CD4-positive, alpha-beta T cell (primary cell): ENCODE measurements around the gene AQR. TPM values are rescaled to one million over a fixed set of nuclear protein-coding genes. Genes with fewer than 3 reads are reported as not detected.

ENCODE experiments used
- ATAC-seq: fragments of 200-7000 bp; cut with Tn5 transposase; one replicate; pipeline ENCODE4 v1.10.0; 2022; ENCODE audit warnings: mild to moderate bottlenecking; ENCODE audit not compliant: poor library complexity
- CTCF ChIA-PET: fragments of 350-600 bp; sonication (Branson Sonifier 250); formaldehyde crosslinking; loops from one replicate; lab custom pipeline; 2021; ENCODE audit warnings: antibody characterized with exemption, inconsistent platforms; lab: Charles Lee
- POLR2A ChIA-PET: fragments of 350-600 bp; sonication (Branson Sonifier 250); formaldehyde crosslinking; loops from one replicate; lab custom pipeline; 2021; ENCODE audit warnings: antibody characterized with exemption, inconsistent platforms; lab: Charles Lee
- DNase-seq, 14 experiments: peaks; one replicate each; pipeline ENCODE4 v3.0.0-alpha.2; 2013 to 2020; ENCODE audit warnings: mixed read lengths in 2 of 14
- H3K27ac ChIP-seq, 2 donors: one replicate each; pipeline versions ENCODE4 v1.5.1 to v1.7.0; 2013; ENCODE audit warnings: low read length in 2 of 2, low read depth in 1 of 2, mild to moderate bottlenecking in 1 of 2
- H3K27me3 ChIP-seq, 2 experiments: 1 replicate in 1 of 2; 2 replicates in 1 of 2; pipeline versions ENCODE4 v1.6.1 to v1.7.0; 2013; ENCODE audit warnings: low read length in 2 of 2, control low read depth in 1 of 2, mild to moderate bottlenecking in 1 of 2, moderate library complexity in 1 of 2; ENCODE audit not compliant: insufficient read depth in 2 of 2, control insufficient read depth in 1 of 2
- H3K36me3 ChIP-seq: one replicate; pipeline ENCODE4 v1.6.1; 2013; ENCODE audit warnings: low read length, control low read depth; ENCODE audit not compliant: insufficient read depth
- H3K4me1 ChIP-seq: one replicate; pipeline ENCODE4 v1.6.1; 2013; ENCODE audit warnings: low read length, control low read depth; ENCODE audit not compliant: insufficient read depth
- H3K4me3 ChIP-seq: one replicate; pipeline ENCODE4 v1.5.1; 2013; ENCODE audit warnings: mild to moderate bottlenecking, low read length, moderate library complexity
- H3K9me3 ChIP-seq, 2 experiments: 1 replicate in 1 of 2; 2 replicates in 1 of 2; pipeline versions ENCODE4 v1.6.1 to v1.7.0; 2013; ENCODE audit warnings: low read length in 2 of 2, mild to moderate bottlenecking in 2 of 2, control low read depth in 1 of 2, moderate library complexity in 1 of 2; ENCODE audit not compliant: control insufficient read depth in 1 of 2, insufficient read depth in 1 of 2
- H3K27ac Mint-ChIP-seq: one replicate; pipeline ENCODE4 v1.8.0; 2020; ENCODE audit warnings: mixed read lengths
- H3K27me3 Mint-ChIP-seq: one replicate; pipeline ENCODE4 v1.8.0; 2021; ENCODE audit warnings: mixed read lengths
- H3K36me3 Mint-ChIP-seq: one replicate; pipeline ENCODE4 v1.8.0; 2021; ENCODE audit warnings: low read depth, mixed read lengths
- H3K4me1 Mint-ChIP-seq: one replicate; pipeline ENCODE4 v1.8.0; 2021; ENCODE audit warnings: low read depth, mixed read lengths
- H3K4me3 Mint-ChIP-seq: one replicate; pipeline ENCODE4 v1.8.0; 2020; ENCODE audit warnings: mild to moderate bottlenecking, mixed read lengths
- H3K9me3 Mint-ChIP-seq: one replicate; pipeline ENCODE4 v1.8.0; 2020; ENCODE audit warnings: mixed read lengths
- CTCF ChIP-seq: fragments of 200-600 bp; IDR thresholded peaks from one replicate; pipeline ENCODE4 v1.8.0; 2022; ENCODE audit warnings: antibody characterized with exemption, mild to moderate bottlenecking
- intact Hi-C, 2 experiments: fragments of 100-400 bp; cut with DNase I in 1 of 2; cut with micrococcal nuclease in 1 of 2; formaldehyde crosslinking; loops; one replicate each; pipeline versions ENCODE4 v1.15.1 to v1.9.0; 2023 to 2025; cut with DNase I, micrococcal nuclease
- total RNA-seq, 174 experiments: library from RNA in 2 of 174; stranded (reverse) in 2 of 174; gene quantifications; one replicate each; pipeline ENCODE4 v1.2.3 and lab custom pipeline; 2021 to 2026

Gene AQR
- total RNA-seq, 2 experiments from 2014 or later = 40.4 to 40.7 TPM

GRCh38 chr15:34893967-34894366 lies 75.6 kb downstream of the AQR start:
- peaks cover 8 to 21% of the 10 kb centered on the region in 2 experiments for H3K9me3 ChIP-seq
- no peaks in the 10 kb centered on the region for H3K4me1 ChIP-seq
- H3K27ac ChIP-seq = no peak overlapping the region
- Mint-ChIP-seq H3K27ac (no peak overlapping the region), H3K4me3 (no peak overlapping the region), H3K4me1 (no peaks in the 10 kb centered on the region), H3K36me3 (peaks cover 95% of the 10 kb centered on the region), H3K27me3 (no peaks in the 10 kb centered on the region), H3K9me3 (no peaks in the 10 kb centered on the region)
- no peaks in the 10 kb centered on the region for H3K27me3 ChIP-seq
- H3K36me3 ChIP-seq = peaks cover 80% of the 10 kb centered on the region
- intact Hi-C loops = no loop called here
- POLR2A ChIA-PET = no interaction called here
- DNase-seq = no peak
- no peak for TF ChIP-seq CTCF
- H3K4me3 ChIP-seq = no peak overlapping the region
- CTCF ChIA-PET = no interaction called here
- ATAC-seq = no peak

GRCh38 chr15:34892963-34893591 lies 76.5 kb downstream of the AQR start:
- Histone ChIP-seq H3K4me1 (no peaks in the 10 kb centered on the region), H3K36me3 (peaks cover 88% of the 10 kb centered on the region), H3K27ac (no peak overlapping the region), H3K27me3 (no peaks in the 10 kb centered on the region), H3K4me3 (no peak overlapping the region), H3K9me3 (peaks cover 8 to 21% of the 10 kb centered on the region in 2 experiments)
- DNase-seq (no peak), ATAC-seq (no peak)
- Mint-ChIP-seq H3K4me3 (no peak overlapping the region), H3K27me3 (no peaks in the 10 kb centered on the region), H3K9me3 (no peaks in the 10 kb centered on the region), H3K27ac (no peak overlapping the region), H3K36me3 (peaks cover 96% of the 10 kb centered on the region), H3K4me1 (no peaks in the 10 kb centered on the region)
- intact Hi-C loops = no loop called here
- ChIA-PET CTCF (no interaction called here), POLR2A (no interaction called here)
- TF ChIP-seq CTCF = no peak

DNA sequence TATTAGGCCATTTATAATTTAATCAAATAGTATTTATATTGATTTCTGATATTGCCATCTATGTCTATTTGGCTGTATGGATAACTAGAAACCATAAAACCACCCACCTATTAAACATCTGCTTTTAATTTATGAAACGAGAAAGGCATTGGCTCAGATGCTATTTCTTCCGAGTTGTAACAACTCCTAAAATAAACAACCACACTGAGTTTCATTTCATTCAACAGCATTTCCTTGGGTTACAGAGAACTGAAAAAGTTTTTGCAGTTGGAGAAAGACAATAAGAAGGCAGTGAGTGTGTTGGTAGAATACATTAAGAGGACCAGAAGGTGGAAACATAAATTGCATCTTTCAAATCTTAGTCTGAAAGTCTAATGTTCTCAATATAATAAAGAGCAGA lies 79.1 kb downstream of the AQR start:
- no peaks in the 10 kb centered on the region for H3K9me3 Mint-ChIP-seq
- intact Hi-C loops = no loop called here
- POLR2A ChIA-PET = no interaction called here
- H3K4me3 Mint-ChIP-seq = no peak overlapping the region
- Histone ChIP-seq H3K27me3 (no peaks in the 10 kb centered on the region), H3K4me3 (no peak overlapping the region), H3K36me3 (peaks cover 83% of the 10 kb centered on the region), H3K27ac (no peak overlapping the region), H3K4me1 (no peaks in the 10 kb centered on the region), H3K9me3 (peaks cover 8 to 21% of the 10 kb centered on the region in 2 experiments)
- no peaks in the 10 kb centered on the region for H3K4me1 Mint-ChIP-seq
- CTCF ChIA-PET = no interaction called here
- DNase-seq (no peak), ATAC-seq (no peak)
- H3K27me3 Mint-ChIP-seq = no peaks in the 10 kb centered on the region
- peaks cover 92% of the 10 kb centered on the region for H3K36me3 Mint-ChIP-seq
- TF ChIP-seq CTCF = no peak
- no peak overlapping the region for H3K27ac Mint-ChIP-seq
